ENCODE measurements around the gene TEC.

DNA sequence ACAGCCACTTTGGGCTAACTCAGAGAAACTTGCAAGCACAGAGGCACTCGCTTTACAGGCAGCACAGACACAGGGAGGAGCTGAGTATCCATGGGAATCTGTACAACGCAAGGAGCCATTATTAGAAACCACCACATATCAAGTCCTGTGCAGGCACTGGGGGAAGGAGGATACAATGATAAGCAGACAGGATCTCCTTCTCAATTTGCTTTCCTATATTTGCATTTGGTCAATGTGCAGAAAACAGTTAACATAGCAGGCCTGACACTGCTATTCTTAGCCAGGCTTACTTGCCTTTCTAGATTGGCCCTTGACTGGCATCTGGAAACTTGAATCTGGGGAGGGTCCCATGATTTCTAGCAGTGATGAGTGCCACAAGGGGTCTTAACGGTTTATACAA, 65.8 kb downstream of the TEC start:
- TF ChIP-seq POLR2A (IDR thresholded peaks at IDR 0.05) (no peak), CTCF (IDR thresholded peaks at IDR 0.05) (no peak), EP300 (IDR thresholded peaks at IDR 0.05) (no peak)
